GM06990 (cell line): ENCODE results near the gene RPS27A.

Source experiments
- DNase-seq: peaks from one replicate; pipeline ENCODE4 v3.0.0-alpha.2; 2011; ENCODE audit not compliant: insufficient read length; ENCODE audit errors: extremely low read depth
- H3K27me3 ChIP-seq: replicated peaks from 2 replicates; pipeline ENCODE4 v1.6.0; 2011; ENCODE audit warnings: low read length; ENCODE audit not compliant: control insufficient read depth, insufficient read depth
- H3K36me3 ChIP-seq: 2 replicates; pipeline ENCODE4 v1.5.1; 2011; ENCODE audit warnings: low read length; ENCODE audit not compliant: control insufficient read depth, insufficient read depth
- H3K4me3 ChIP-seq: replicated peaks from 2 replicates; pipeline ENCODE4 v1.5.1; 2011; ENCODE audit warnings: low read depth, mild to moderate bottlenecking, control low read depth, low read length
- CTCF ChIP-seq: IDR thresholded peaks from 2 replicates; pipeline ENCODE4 v1.5.1; 2011; ENCODE audit warnings: low read length, control low read depth, mild to moderate bottlenecking, inconsistent platforms; ENCODE audit not compliant: insufficient read depth, poor library complexity, severe bottlenecking

RPS27A gene

GRCh38 chr2:55228226-55228563 is 4.3 kb upstream of the RPS27A start:
- no peak for DNase-seq
- TF ChIP-seq CTCF, result no peak
- no peak overlapping the region for H3K4me3 ChIP-seq
- no peaks in the 10 kb centered on the region for H3K27me3 ChIP-seq
- no peaks in the 10 kb centered on the region; the same call in 1 of the 2 replicates for H3K36me3 ChIP-seq

- peaks cover 1% of the 10 kb centered on the region for H3K36me3 ChIP-seq
- H3K27me3 ChIP-seq, result no peaks in the 10 kb centered on the region
- TF ChIP-seq CTCF, result no peak
- H3K4me3 ChIP-seq, result no peak overlapping the region
- DNase-seq, result no peak
Measured at GRCh38 chr2:55229221-55229620, 3.3 kb upstream of the RPS27A start.

GRCh38 chr2:55230551-55230950 is 1.9 kb upstream of the RPS27A start:
- DNase-seq, result no peak
- H3K4me3 ChIP-seq, result no peak overlapping the region
- H3K36me3 ChIP-seq, result peaks cover 6% of the 10 kb centered on the region
- H3K27me3 ChIP-seq, result no peaks in the 10 kb centered on the region
- TF ChIP-seq CTCF, result no peak

GRCh38 chr2:55231546-55232083 is 873 bp upstream of the RPS27A start:
- Histone ChIP-seq H3K36me3 (peaks cover 10% of the 10 kb centered on the region), H3K27me3 (no peaks in the 10 kb centered on the region), H3K4me3 (peak overlapping the region; percentile 86)
- no peak for TF ChIP-seq CTCF
- DNase-seq, result no peak

GRCh38 chr2:55232863-55233657 is 572 bp downstream of the RPS27A start:
- Histone ChIP-seq H3K4me3 (peak overlapping the region; percentile 86), H3K36me3 (peaks cover 10% of the 10 kb centered on the region), H3K27me3 (no peaks in the 10 kb centered on the region)
- no peak for TF ChIP-seq CTCF
- peak; percentile 58 for DNase-seq
